GM13977 (cell line): Measurements from ENCODE around the gene CCDC149.

Experiments used
- DNase-seq: peaks from one replicate; pipeline ENCODE4 v3.0.0; 2012; ENCODE audit warnings: low spot score
- in situ Hi-C: fragments of 300-500 bp; cut with MboI; formaldehyde crosslinking; loops from one replicate; pipeline ENCODE4 v1.12.0; 2022; ENCODE audit warnings: low sequenced_read_pairs, low pct_unique_long_range_greater_than_20kb, mixed read lengths, inconsistent platforms; ENCODE audit not compliant: unreplicated experiment
- TF ChIP-seq, protein P1 (sequence below): IDR thresholded peaks from 2 replicates; pipeline ENCODE4 v1.5.1; 2012; ENCODE audit warnings: mild to moderate bottlenecking, control low read depth; ENCODE audit not compliant: insufficient read depth; ENCODE audit errors: extremely low read depth, missing control alignments

CCDC149 gene

DNA sequence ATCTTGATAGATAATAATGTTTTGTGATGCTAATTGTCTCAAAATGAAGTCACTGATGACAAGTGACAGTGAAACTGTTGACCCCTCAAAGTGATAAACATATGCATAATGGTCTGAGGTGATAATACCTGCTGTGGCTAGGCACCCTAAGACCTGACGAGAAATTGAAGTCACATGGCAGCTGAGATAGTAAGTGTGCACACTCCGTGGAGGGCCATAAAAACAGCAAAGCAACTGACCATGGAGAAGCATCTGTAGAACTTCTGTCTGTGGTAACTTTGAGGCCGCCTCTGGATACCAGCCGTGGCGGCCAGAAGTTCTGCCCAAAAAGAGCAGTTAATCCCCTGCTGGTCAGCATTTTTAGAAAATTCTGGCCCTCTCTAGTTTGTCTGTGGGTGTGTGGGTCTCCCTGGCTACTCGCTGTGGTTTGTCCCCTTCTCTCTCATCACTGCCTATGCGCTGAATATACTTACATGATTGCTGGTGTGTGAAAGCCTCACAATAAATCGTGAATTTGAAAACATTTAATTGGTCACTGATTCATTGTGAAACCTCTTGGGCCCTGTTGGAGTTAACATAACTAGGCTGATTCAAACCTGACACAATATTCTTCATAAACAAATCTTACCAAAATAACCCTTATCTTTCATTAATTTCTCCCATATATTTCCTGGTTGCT is 50.6 kb downstream of the CCDC149 start:
- DNase-seq, result peak; percentile 28
- in situ Hi-C loops, result no loop called here
- TF ChIP-seq, protein P1, sequence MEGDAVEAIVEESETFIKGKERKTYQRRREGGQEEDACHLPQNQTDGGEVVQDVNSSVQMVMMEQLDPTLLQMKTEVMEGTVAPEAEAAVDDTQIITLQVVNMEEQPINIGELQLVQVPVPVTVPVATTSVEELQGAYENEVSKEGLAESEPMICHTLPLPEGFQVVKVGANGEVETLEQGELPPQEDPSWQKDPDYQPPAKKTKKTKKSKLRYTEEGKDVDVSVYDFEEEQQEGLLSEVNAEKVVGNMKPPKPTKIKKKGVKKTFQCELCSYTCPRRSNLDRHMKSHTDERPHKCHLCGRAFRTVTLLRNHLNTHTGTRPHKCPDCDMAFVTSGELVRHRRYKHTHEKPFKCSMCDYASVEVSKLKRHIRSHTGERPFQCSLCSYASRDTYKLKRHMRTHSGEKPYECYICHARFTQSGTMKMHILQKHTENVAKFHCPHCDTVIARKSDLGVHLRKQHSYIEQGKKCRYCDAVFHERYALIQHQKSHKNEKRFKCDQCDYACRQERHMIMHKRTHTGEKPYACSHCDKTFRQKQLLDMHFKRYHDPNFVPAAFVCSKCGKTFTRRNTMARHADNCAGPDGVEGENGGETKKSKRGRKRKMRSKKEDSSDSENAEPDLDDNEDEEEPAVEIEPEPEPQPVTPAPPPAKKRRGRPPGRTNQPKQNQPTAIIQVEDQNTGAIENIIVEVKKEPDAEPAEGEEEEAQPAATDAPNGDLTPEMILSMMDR, result no peak

DNA sequence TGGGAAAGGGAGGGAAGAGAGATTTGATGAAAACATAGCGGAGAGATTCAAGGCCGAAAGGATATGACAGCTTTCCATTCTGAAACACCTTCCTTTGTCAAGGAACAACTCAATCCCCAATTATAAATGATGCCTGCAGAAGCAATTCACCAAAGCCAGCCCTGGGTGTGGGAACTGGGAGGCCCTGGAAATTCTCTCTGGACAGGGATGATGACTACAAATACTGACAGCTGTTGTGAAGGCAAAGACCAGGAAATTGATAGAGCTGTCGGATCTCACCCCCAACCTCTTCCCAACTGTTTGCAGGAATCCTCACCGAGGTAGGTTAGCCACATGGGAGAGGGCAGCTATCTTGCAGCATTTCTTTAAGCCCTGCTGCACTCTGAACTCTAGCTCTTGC is 54.3 kb downstream of the CCDC149 start:
- in situ Hi-C loops, result no loop called here
- TF ChIP-seq, protein P1, result no peak
- no peak for DNase-seq

DNA sequence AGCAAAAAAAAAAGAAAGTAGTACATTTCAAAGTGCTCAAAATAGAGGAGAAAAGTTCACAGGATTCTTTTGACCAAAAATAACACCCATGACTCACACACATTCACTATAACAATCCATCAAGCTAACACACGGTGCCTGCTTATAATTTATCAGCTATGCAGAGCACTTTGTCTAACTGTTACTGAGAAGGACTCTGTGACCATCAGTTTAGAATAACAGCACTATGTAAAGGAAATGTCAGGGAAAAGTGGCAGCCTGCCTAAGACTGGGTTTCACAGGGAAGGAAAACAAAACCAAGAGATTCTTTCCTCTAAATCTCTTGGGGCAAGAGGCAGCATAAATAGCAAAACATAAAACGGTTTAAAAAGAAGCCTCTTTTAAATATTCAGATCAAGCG is 54.8 kb downstream of the CCDC149 start:
- DNase-seq, result no peak
- in situ Hi-C loops, result no loop called here
- TF ChIP-seq, protein P1, result no peak

DNA sequence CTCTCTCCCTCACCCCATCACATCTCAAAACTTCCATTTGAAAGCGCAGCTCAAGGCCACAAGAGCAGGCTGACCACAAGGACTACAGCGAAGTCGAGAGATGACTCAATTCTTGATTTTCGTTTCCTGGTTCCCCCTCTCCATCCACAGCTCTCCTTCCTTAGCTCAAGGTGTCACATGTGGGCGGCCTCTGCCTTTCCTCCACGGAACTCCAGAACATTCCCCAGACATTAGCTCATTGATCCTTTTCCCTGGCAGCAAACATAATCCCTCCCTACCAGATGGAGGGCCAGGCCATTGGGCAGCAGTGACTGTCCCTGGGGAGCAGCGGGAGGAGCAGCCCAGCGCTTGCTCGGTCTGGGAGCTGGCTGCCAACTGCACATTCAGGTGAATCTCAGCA is 56.3 kb downstream of the CCDC149 start:
- TF ChIP-seq, protein P1, result no peak
- peak; percentile 48 for DNase-seq

DNA sequence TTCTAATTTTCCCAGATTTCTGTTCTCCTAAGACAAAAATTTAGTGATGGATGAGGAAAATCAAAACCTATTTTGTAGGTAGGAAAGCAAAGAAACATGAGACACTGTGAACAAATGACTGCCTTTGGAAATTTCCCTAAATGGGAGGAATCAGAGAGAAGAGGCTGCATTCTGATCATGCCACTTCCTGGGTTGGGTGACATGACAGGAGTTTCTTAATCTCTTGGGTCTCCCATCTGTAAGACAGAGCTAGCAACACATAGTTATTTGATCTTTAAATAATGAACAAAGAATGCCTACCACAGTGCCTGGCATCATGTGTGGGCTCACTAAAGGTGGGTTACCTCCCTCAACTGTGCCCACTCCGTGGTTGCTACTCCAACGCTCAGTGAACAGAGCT is 57.1 kb downstream of the CCDC149 start:
- DNase-seq, result no peak
- in situ Hi-C loops, result no loop called here
- TF ChIP-seq, protein P1, result no peak

More for the DNA sequence above, 56.3 kb downstream of the CCDC149 start:
- in situ Hi-C loops, result no loop called here

DNA sequence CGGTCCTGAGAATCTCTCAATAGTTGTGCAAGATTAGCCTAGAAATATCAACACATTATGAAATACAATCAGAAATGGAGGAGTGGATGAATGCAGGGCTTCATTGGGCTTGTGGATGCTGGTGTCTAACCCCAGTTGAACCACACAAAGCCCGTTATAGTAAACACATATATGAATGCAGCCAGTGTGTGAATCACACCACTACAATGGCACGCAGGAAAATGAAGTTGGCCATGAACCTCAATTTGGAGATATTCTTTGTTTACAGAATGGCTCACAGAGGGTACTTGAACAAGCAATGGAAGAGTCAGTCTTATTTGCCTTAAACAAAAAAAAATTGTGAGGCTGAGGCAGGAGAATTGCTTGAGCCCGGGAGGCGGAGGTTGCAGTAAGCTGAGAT is 59.7 kb downstream of the CCDC149 start:
- in situ Hi-C loops, result no loop called here
- TF ChIP-seq, protein P1, result no peak
- no peak for DNase-seq

DNA sequence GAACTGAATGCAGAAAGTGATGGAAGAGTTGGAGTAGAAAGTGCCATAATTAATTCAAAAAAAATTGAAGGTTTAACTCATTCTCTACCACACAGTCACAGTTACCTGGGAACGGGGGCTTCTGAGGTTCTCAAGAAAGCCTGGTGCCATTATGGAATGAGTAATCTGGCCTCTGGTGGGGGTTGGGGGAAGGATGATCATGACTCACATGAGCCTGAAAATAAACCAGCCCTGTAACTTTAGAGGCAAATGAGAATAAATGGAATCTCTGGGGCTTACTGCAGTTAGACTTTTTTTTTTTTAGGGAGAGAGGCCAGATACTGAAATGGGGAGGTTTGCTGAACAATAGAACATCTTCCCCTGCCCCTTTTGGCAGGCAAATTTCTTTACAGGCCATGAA is 62.2 kb downstream of the CCDC149 start:
- in situ Hi-C loops, result no loop called here
- DNase-seq, result no peak
- TF ChIP-seq, protein P1, result no peak
